ENCODE data around the gene GPS2.
A peak's percentile ranks its signal among the peaks of the same experiment; 100 is the strongest.

The GPS2 gene

GRCh38 chr17:7330638-7331015 is 15.5 kb upstream of the GPS2 start:
- H3K4me3 ChIP-seq (ENCODE audit: low read length), result peak overlapping the region; percentile 81
- no peaks in the 10 kb centered on the region for H3K27me3 ChIP-seq (ENCODE audit: insufficient read depth, low read length)
- peaks cover 15% of the 10 kb centered on the region for H3K36me3 ChIP-seq (ENCODE audit: insufficient read depth, low read length)
- peak overlapping the region; percentile 48 for H2AFZ ChIP-seq (ENCODE audit: low read depth, low read length)
- H3K4me1 ChIP-seq (ENCODE audit: insufficient read depth, low read length), result peaks cover 21% of the 10 kb centered on the region
- no peaks in the 10 kb centered on the region for H3K9me3 ChIP-seq (ENCODE audit: low read length)

- H3K36me3 ChIP-seq (ENCODE audit: insufficient read depth, low read length), result peaks cover 20% of the 10 kb centered on the region
- peak overlapping the region; percentile 81 for H3K4me3 ChIP-seq (ENCODE audit: low read length)
- peak overlapping the region; percentile 48 for H2AFZ ChIP-seq (ENCODE audit: low read depth, low read length)
- no peaks in the 10 kb centered on the region for H3K27me3 ChIP-seq (ENCODE audit: insufficient read depth, low read length)
- H3K9me3 ChIP-seq (ENCODE audit: low read length), result no peaks in the 10 kb centered on the region
- H3K4me1 ChIP-seq (ENCODE audit: insufficient read depth, low read length), result peaks cover 21% of the 10 kb centered on the region
Observed at GRCh38 chr17:7329997-7330637, 15.0 kb upstream of the GPS2 start.

- Histone ChIP-seq H3K4me1 (ENCODE audit: insufficient read depth, low read length) (peaks cover 21% of the 10 kb centered on the region), H2AFZ (ENCODE audit: low read depth, low read length) (peak overlapping the region; percentile 48), H3K9me3 (ENCODE audit: low read length) (no peaks in the 10 kb centered on the region), H3K27me3 (ENCODE audit: insufficient read depth, low read length) (no peaks in the 10 kb centered on the region), H3K36me3 (ENCODE audit: insufficient read depth, low read length) (peaks cover 24% of the 10 kb centered on the region), H3K4me3 (ENCODE audit: low read length) (peak overlapping the region; percentile 81)
Observed at GRCh38 chr17:7329374-7329996, 14.3 kb upstream of the GPS2 start.

GRCh38 chr17:7328840-7329373 is 13.7 kb upstream of the GPS2 start, which contains the start of gene NEURL4:
TSS of gene NEURL4 (minus strand) at chr17:7329335. CDS start at chr17:7329312, 23 bp downstream.
- Histone ChIP-seq H3K4me3 (ENCODE audit: low read length) (peak within 1 kb of the TSS; percentile 81), H3K27me3 (ENCODE audit: insufficient read depth, low read length) (no peaks in the 10 kb centered on the region), H2AFZ (ENCODE audit: low read depth, low read length) (peak within 1 kb of the TSS; percentile 66)

GRCh38 chr17:7328009-7328408 is 12.8 kb upstream of the GPS2 start:
- no peak overlapping the region for H2AFZ ChIP-seq (ENCODE audit: low read depth, low read length)
- peaks cover 36% of the 10 kb centered on the region for H3K36me3 ChIP-seq (ENCODE audit: insufficient read depth, low read length)
- peaks cover 21% of the 10 kb centered on the region for H3K4me1 ChIP-seq (ENCODE audit: insufficient read depth, low read length)
- H3K27me3 ChIP-seq (ENCODE audit: insufficient read depth, low read length), result no peaks in the 10 kb centered on the region
- peak overlapping the region; percentile 81 for H3K4me3 ChIP-seq (ENCODE audit: low read length)
- no peaks in the 10 kb centered on the region for H3K9me3 ChIP-seq (ENCODE audit: low read length)

More at GRCh38 chr17:7328840-7329373, 13.7 kb upstream of the GPS2 start, which contains the start of gene NEURL4:
- Histone ChIP-seq H3K4me1 (ENCODE audit: insufficient read depth, low read length) (peaks cover 21% of the 10 kb centered on the region), H3K9me3 (ENCODE audit: low read length) (no peaks in the 10 kb centered on the region), H3K36me3 (ENCODE audit: insufficient read depth, low read length) (peaks cover 27% of the 10 kb centered on the region)

- no peaks in the 10 kb centered on the region for H3K9me3 ChIP-seq (ENCODE audit: low read length)
- no peak overlapping the region for H3K4me3 ChIP-seq (ENCODE audit: low read length)
- no peak overlapping the region for H2AFZ ChIP-seq (ENCODE audit: low read depth, low read length)
- no peaks in the 10 kb centered on the region for H3K27me3 ChIP-seq (ENCODE audit: insufficient read depth, low read length)
- peaks cover 41% of the 10 kb centered on the region for H3K36me3 ChIP-seq (ENCODE audit: insufficient read depth, low read length)
- peaks cover 21% of the 10 kb centered on the region for H3K4me1 ChIP-seq (ENCODE audit: insufficient read depth, low read length)
Observed at GRCh38 chr17:7327501-7327900, 12.3 kb upstream of the GPS2 start.

- peaks cover 45% of the 10 kb centered on the region for H3K36me3 ChIP-seq (ENCODE audit: insufficient read depth, low read length)
- no peaks in the 10 kb centered on the region for H3K27me3 ChIP-seq (ENCODE audit: insufficient read depth, low read length)
- no peak overlapping the region for H2AFZ ChIP-seq (ENCODE audit: low read depth, low read length)
- peaks cover 21% of the 10 kb centered on the region for H3K4me1 ChIP-seq (ENCODE audit: insufficient read depth, low read length)
- H3K9me3 ChIP-seq (ENCODE audit: low read length), result no peaks in the 10 kb centered on the region
- no peak overlapping the region for H3K4me3 ChIP-seq (ENCODE audit: low read length)
Observed at GRCh38 chr17:7327056-7327455, 11.9 kb upstream of the GPS2 start.

GRCh38 chr17:7326186-7326585 is 11.0 kb upstream of the GPS2 start:
- no peak overlapping the region for H3K4me3 ChIP-seq (ENCODE audit: low read length)
- no peak overlapping the region for H2AFZ ChIP-seq (ENCODE audit: low read depth, low read length)
- peaks cover 54% of the 10 kb centered on the region for H3K36me3 ChIP-seq (ENCODE audit: insufficient read depth, low read length)
- H3K9me3 ChIP-seq (ENCODE audit: low read length), result no peaks in the 10 kb centered on the region
- H3K4me1 ChIP-seq (ENCODE audit: insufficient read depth, low read length), result peaks cover 21% of the 10 kb centered on the region
- no peaks in the 10 kb centered on the region for H3K27me3 ChIP-seq (ENCODE audit: insufficient read depth, low read length)

- Histone ChIP-seq H3K4me3 (ENCODE audit: low read length) (no peak overlapping the region), H3K36me3 (ENCODE audit: insufficient read depth, low read length) (peaks cover 64% of the 10 kb centered on the region), H3K27me3 (ENCODE audit: insufficient read depth, low read length) (no peaks in the 10 kb centered on the region), H3K4me1 (ENCODE audit: insufficient read depth, low read length) (peaks cover 13% of the 10 kb centered on the region), H2AFZ (ENCODE audit: low read depth, low read length) (no peak overlapping the region), H3K9me3 (ENCODE audit: low read length) (no peaks in the 10 kb centered on the region)
Observed at GRCh38 chr17:7325031-7325528, 9.9 kb upstream of the GPS2 start.

GRCh38 chr17:7324438-7324779 is 9.2 kb upstream of the GPS2 start:
- H3K36me3 ChIP-seq (ENCODE audit: insufficient read depth, low read length), result peaks cover 64% of the 10 kb centered on the region
- H3K4me3 ChIP-seq (ENCODE audit: low read length), result no peak overlapping the region
- H3K27me3 ChIP-seq (ENCODE audit: insufficient read depth, low read length), result no peaks in the 10 kb centered on the region
- no peak overlapping the region for H2AFZ ChIP-seq (ENCODE audit: low read depth, low read length)
- H3K4me1 ChIP-seq (ENCODE audit: insufficient read depth, low read length), result peaks cover 13% of the 10 kb centered on the region
- no peaks in the 10 kb centered on the region for H3K9me3 ChIP-seq (ENCODE audit: low read length)

GRCh38 chr17:7323731-7324437 is 8.7 kb upstream of the GPS2 start:
- Histone ChIP-seq H3K27me3 (ENCODE audit: insufficient read depth, low read length) (no peaks in the 10 kb centered on the region), H3K4me3 (ENCODE audit: low read length) (no peak overlapping the region), H3K4me1 (ENCODE audit: insufficient read depth, low read length) (peaks cover 13% of the 10 kb centered on the region), H2AFZ (ENCODE audit: low read depth, low read length) (no peak overlapping the region), H3K9me3 (ENCODE audit: low read length) (no peaks in the 10 kb centered on the region), H3K36me3 (ENCODE audit: insufficient read depth, low read length) (peaks cover 67% of the 10 kb centered on the region)

GRCh38 chr17:7322520-7323194 is 7.5 kb upstream of the GPS2 start:
- Histone ChIP-seq H3K4me3 (ENCODE audit: low read length) (no peak overlapping the region), H3K9me3 (ENCODE audit: low read length) (no peaks in the 10 kb centered on the region), H3K27me3 (ENCODE audit: insufficient read depth, low read length) (no peaks in the 10 kb centered on the region), H3K36me3 (ENCODE audit: insufficient read depth, low read length) (peaks cover 79% of the 10 kb centered on the region), H2AFZ (ENCODE audit: low read depth, low read length) (no peak overlapping the region), H3K4me1 (ENCODE audit: insufficient read depth, low read length) (peaks cover 4% of the 10 kb centered on the region)
